Prostate gland (tissue), 2 donors: Measurements from ENCODE around the gene CPOX.
"Not testable (repeated sequence)": the region's sequence is repeated elsewhere in the genome, so short reads cannot be mapped to it uniquely, and the experiment has no call there.

Experiments
- POLR2A ChIP-seq: fragments of 450-650 bp; IDR thresholded peaks from one replicate; pipeline ENCODE4 v1.6.1; 2016; ENCODE audit warnings: antibody characterized with exemption, mild to moderate bottlenecking
- POLR2AphosphoS5 ChIP-seq: sonication (generic); formaldehyde crosslinking; IDR thresholded peaks from one replicate; pipeline ENCODE4 v1.6.1; 2017; ENCODE audit warnings: antibody characterized with exemption
- TF ChIP-seq, protein P1 (sequence below), 4 experiments: fragments of 200-600 bp in 2 of 4; fragments of 450-650 bp in 2 of 4; sonication (generic) in 2 of 4; IDR thresholded peaks; 1 replicate in 3 of 4; 2 replicates in 1 of 4; pipeline ENCODE4 v1.5.1; 2016 to 2019; ENCODE audit warnings: antibody characterized with exemption in 4 of 4, mild to moderate bottlenecking in 2 of 4, moderate library complexity in 2 of 4

DNA sequence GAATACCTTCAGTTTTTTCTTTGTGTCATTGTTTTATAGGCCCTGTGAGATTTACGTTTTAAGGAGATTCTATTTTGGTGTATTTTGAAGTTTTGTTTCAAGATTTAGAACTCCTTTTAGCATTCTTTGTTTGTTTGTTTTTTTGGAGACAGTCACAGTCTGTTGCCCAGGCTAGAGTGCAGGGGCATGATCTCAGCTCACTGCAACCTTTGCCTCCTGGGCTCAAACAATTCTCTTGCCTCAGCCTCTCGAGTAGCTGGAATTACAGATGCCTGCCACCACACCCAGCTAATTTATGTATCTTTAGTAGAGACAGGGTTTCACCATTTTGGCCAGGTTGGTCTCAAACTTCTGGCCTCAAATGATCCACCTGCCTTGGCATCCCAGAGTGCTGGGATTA is 48.3 kb upstream of the CPOX start:
- TF ChIP-seq, protein P1, sequence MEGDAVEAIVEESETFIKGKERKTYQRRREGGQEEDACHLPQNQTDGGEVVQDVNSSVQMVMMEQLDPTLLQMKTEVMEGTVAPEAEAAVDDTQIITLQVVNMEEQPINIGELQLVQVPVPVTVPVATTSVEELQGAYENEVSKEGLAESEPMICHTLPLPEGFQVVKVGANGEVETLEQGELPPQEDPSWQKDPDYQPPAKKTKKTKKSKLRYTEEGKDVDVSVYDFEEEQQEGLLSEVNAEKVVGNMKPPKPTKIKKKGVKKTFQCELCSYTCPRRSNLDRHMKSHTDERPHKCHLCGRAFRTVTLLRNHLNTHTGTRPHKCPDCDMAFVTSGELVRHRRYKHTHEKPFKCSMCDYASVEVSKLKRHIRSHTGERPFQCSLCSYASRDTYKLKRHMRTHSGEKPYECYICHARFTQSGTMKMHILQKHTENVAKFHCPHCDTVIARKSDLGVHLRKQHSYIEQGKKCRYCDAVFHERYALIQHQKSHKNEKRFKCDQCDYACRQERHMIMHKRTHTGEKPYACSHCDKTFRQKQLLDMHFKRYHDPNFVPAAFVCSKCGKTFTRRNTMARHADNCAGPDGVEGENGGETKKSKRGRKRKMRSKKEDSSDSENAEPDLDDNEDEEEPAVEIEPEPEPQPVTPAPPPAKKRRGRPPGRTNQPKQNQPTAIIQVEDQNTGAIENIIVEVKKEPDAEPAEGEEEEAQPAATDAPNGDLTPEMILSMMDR (IDR thresholded peaks at IDR 0.05), result not testable (repeated sequence)
- not testable (repeated sequence) for TF ChIP-seq POLR2AphosphoS5, POLR2A
